Activated T-cell treated with anti-CD3 and anti-CD28 coated beads, Interleukin-2, amount 50 U/mL, for 72 hours (primary cell): Measurements from ENCODE around the gene MILR1. TPM values are rescaled to one million over a fixed set of nuclear protein-coding genes. Genes with fewer than 3 reads are reported as not detected.

ENCODE experiments used
- ATAC-seq, 2 donors: fragments of 150-1000 bp; cut with Tn5 transposase; replicated peaks in 1 of 2; 2 replicates each; pipeline ENCODE4 v1.10.0; 2021; ENCODE audit warnings: moderate library complexity in 2 of 2, mild to moderate bottlenecking in 1 of 2
- DNase-seq, 2 donors: peaks; one replicate each; pipeline ENCODE4 v3.0.0; 2021 to 2022; ENCODE audit warnings: mixed read lengths in 1 of 2
- H3K27ac Mint-ChIP-seq: one replicate; pipeline ENCODE4 v1.8.0; 2022; ENCODE audit warnings: mild to moderate bottlenecking, moderate library complexity, mixed read lengths
- H3K27me3 Mint-ChIP-seq: one replicate; pipeline ENCODE4 v1.8.0; 2022; ENCODE audit warnings: low read depth, mixed read lengths
- H3K36me3 Mint-ChIP-seq, 2 donors: one replicate each; pipeline ENCODE4 v1.8.0; 2022; ENCODE audit warnings: mixed read lengths in 2 of 2, mild to moderate bottlenecking in 1 of 2; ENCODE audit not compliant: insufficient read depth in 2 of 2
- H3K4me1 Mint-ChIP-seq: one replicate; pipeline ENCODE4 v1.8.0; 2022; ENCODE audit warnings: low read depth, mixed read lengths
- H3K4me3 Mint-ChIP-seq, 2 donors: one replicate each; pipeline ENCODE4 v1.8.0; 2022; ENCODE audit warnings: mild to moderate bottlenecking in 2 of 2, mixed read lengths in 2 of 2, moderate library complexity in 2 of 2
- H3K9me3 Mint-ChIP-seq, 2 donors: one replicate each; pipeline ENCODE4 v1.8.0; 2022; ENCODE audit warnings: mixed read lengths in 2 of 2
- total RNA-seq, 2 donors: library from RNA; stranded (reverse); gene quantifications; one replicate each; pipeline ENCODE4 v1.2.3, GENCODE V29; 2022

MILR1 gene
- total RNA-seq, 2 donors from 2014 or later: 0.58 TPM; not detected in 1

DNA sequence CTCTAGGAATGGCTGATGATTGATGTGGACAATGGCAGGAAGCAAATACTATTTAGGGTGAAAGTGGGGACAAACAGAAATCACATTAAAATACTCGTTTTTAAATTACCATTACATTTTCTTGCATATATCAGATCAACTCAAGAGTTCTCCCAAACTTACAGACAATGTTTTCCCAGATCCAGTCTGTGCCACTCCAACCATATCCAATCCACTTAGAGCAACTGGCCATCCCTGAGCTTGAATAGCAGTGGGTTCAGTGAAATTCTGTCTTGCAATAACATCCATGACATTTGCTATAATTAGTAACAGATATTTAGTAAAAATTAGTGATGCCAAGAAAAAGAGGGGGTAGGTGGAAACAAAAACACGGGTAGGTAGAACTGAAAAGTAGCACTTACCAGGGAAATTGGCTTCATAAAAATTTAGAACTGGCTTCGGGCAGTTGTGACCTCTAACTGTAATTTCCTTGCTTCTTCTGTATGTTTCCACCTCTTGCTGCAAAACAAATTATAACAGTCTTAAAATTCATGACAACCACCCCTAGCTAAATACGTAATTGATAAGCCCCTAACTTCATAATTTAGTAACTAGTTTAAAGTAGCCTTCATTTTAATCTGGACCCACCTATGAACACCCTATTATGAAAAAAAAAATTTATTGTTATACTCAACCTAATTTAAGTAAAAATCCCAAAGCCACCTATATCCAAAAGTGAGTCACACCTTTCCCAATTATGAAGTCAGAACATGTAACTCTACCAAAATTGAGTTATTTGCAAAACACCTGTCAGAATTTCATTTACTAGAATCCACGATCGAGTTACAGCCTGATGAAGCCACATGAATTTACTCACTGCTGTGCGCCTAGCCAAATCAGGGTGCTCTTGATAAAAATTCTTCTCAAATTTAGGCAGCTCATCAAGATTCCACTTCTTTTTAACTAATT lies 55.2 kb downstream of the MILR1 start:
- DNase-seq: peak in 1 of 2 donors; percentile 11
- Mint-ChIP-seq H3K36me3 (peaks cover 47 to 69% of the 10 kb centered on the region in 2 donors), H3K9me3 (no peaks in the 10 kb centered on the region), H3K27ac (peak overlapping the region; percentile 99), H3K4me1 (peaks cover 77% of the 10 kb centered on the region), H3K4me3 (peak overlapping the region; percentile 98 to 99), H3K27me3 (no peaks in the 10 kb centered on the region)
- ATAC-seq: no peak

- no peaks in the 10 kb centered on the region for H3K9me3 Mint-ChIP-seq
- H3K27me3 Mint-ChIP-seq: no peaks in the 10 kb centered on the region
- H3K4me1 Mint-ChIP-seq: peaks cover 72% of the 10 kb centered on the region
- peak; percentile 3 to 7 for ATAC-seq
- H3K27ac Mint-ChIP-seq: peak overlapping the region; percentile 99
- peak overlapping the region; percentile 98 to 99 for H3K4me3 Mint-ChIP-seq
- peaks cover 47 to 64% of the 10 kb centered on the region in 2 donors for H3K36me3 Mint-ChIP-seq
- no peak for DNase-seq
Observed at GRCh38 chr17:64504769-64505339, 55.9 kb downstream of the MILR1 start.

- Mint-ChIP-seq H3K36me3 (peaks cover 43 to 60% of the 10 kb centered on the region in 2 donors), H3K9me3 (no peaks in the 10 kb centered on the region), H3K27me3 (no peaks in the 10 kb centered on the region), H3K4me3 (peak overlapping the region; percentile 98 to 99), H3K4me1 (peaks cover 71% of the 10 kb centered on the region), H3K27ac (peak overlapping the region; percentile 99)
- peak; percentile 8 to 22 for ATAC-seq
- peak; percentile 83 to 90 for DNase-seq
Observed at GRCh38 chr17:64505340-64506200, 56.7 kb downstream of the MILR1 start.

DNA sequence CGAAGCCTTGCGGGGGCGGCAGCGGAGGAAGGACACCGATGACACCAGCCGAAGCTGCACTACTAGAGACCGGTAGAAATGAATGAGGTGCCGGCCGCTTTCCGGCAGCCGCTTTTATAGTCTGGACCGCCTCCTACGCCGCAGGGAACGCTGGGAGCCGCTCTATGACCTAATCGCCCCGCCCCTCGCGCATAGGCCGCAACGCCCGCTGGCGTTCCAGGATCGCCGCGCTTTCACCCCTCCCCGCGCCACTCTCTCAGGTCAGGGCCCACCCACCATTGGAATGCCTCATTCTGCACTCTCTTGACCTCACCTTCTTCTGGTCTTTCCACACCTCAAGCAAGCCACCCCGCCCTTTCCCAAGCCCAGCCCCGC lies 57.3 kb downstream of the MILR1 start, which contains the start of gene DDX5:
Gene DDX5 (minus strand): TSS at position 89 of the 375 bp plus-strand sequence. CDS start 170 bp downstream, outside the sequence.
- Mint-ChIP-seq H3K9me3 (no peaks in the 10 kb centered on the region), H3K27ac (peak within 1 kb of the TSS; percentile 99), H3K4me3 (peak within 1 kb of the TSS; percentile 98 to 99), H3K27me3 (no peaks in the 10 kb centered on the region), H3K4me1 (peaks cover 67% of the 10 kb centered on the region), H3K36me3 (peaks cover 42 to 57% of the 10 kb centered on the region in 2 donors)
- ATAC-seq (peak; percentile 70 to 77), DNase-seq (peak; percentile 98 to 99)

DNA sequence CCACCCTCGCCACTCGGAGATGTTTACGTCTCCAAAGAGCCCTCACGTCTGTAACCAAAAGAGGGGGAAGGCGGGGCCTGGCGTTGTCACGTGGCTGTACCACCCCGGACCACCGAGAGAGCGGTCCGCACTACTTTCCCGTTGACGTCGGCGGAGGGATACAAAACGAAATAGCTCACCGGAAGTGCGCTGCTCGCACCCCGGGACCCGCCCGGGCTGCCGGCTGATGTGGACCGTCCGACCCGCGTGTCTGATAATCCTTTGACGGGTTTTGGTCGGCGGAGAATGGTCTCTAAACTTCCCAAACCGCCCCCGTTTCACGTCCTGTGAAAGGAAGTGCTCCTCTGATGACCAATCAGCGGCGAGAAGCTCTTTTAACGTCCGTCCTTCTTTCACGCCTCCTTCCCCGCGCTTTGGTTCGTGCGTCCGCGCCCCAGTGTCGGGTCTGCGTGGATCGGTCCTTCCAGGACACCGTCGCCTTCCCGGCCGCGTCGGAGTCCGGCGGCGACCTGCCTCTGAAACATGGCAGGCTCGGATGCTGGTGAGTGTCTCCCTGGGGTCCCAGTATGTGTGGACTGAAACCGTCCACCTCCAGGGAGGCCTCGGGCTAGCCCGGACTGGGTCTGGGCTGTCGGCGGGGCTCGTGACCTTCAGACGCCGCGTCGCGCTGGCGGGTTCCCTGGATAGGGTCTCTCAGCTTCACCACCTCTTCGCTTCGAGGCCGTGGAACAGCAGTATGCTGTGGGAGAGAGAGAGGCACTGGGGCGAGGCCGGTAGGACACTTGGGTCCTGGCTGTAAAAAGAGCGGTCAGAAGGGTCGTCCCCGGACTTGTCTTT lies 57.9 kb downstream of the MILR1 start, which contains the start of gene CEP95:
Gene CEP95 (plus strand): TSS at position 402 of the 837 bp plus-strand sequence. CDS start 121 bp downstream, at position 523.
- Mint-ChIP-seq H3K27me3 (no peaks in the 10 kb centered on the region), H3K27ac (peak within 1 kb of the TSS; percentile 99), H3K4me1 (peaks cover 67% of the 10 kb centered on the region), H3K4me3 (peak within 1 kb of the TSS; percentile 98 to 99), H3K9me3 (no peaks in the 10 kb centered on the region), H3K36me3 (peaks cover 39 to 51% of the 10 kb centered on the region in 2 donors)
- peak; percentile 96 to 98 for DNase-seq
- peak; percentile 61 to 63 for ATAC-seq

GRCh38 chr17:64507413-64507782 lies 58.5 kb downstream of the MILR1 start:
- peak overlapping the region; percentile 98 to 99 for H3K4me3 Mint-ChIP-seq

DNA sequence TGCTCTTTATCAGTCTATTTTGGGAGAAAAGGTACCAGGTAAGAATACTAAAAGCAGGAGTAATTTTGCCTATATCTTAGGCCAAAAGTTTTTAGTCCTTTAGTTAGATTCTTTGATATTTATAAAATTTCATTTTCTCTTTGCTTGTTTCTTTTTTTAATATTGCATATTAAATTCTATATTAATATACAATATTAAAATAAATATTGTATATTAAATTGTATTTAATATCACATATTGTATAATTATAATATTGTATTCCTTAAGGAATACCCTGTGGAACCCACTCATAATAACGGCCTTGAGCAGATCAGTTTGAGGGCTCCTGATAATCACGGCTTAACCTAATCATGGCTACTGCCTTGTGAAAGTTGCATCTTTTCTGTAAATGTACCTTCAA lies 59.8 kb downstream of the MILR1 start:
- no peaks in the 10 kb centered on the region for H3K27me3 Mint-ChIP-seq
- peak overlapping the region; percentile 98 to 99 for H3K4me3 Mint-ChIP-seq
- ATAC-seq (no peak), DNase-seq (no peak)
- no peak overlapping the region for H3K27ac Mint-ChIP-seq
- H3K9me3 Mint-ChIP-seq: no peaks in the 10 kb centered on the region
- H3K4me1 Mint-ChIP-seq: peaks cover 57% of the 10 kb centered on the region
- peaks cover 28 to 37% of the 10 kb centered on the region in 2 donors for H3K36me3 Mint-ChIP-seq

More at GRCh38 chr17:64507413-64507782, 58.5 kb downstream of the MILR1 start:
- peak overlapping the region; percentile 99 for H3K27ac Mint-ChIP-seq
- ATAC-seq (peak; percentile 10 to 18), DNase-seq (peak in 1 of 2 donors; percentile 38)
- no peaks in the 10 kb centered on the region for H3K27me3 Mint-ChIP-seq
- H3K4me1 Mint-ChIP-seq: peaks cover 65% of the 10 kb centered on the region
- peaks cover 37 to 47% of the 10 kb centered on the region in 2 donors for H3K36me3 Mint-ChIP-seq
- H3K9me3 Mint-ChIP-seq: no peaks in the 10 kb centered on the region

DNA sequence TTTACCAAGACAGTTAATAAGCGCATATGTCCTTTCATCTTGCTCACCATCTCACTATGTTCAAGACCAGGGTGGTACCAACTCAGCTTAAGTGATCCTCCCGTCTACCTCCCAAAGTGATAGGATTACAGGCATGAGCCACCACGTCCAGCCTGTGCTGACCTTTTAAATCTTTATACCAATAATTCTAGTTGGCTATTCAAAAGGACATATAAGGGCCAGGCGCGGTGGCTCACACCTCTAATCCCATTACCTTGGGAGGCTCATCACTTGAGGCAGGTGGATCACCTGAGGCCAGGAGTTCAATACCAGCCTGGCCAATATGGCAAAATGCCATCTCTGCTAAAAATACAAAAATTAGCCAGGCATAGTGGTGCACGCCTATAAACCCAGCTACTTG lies 60.3 kb downstream of the MILR1 start:
- Mint-ChIP-seq H3K4me1 (peaks cover 54% of the 10 kb centered on the region), H3K27ac (no peak overlapping the region)

DNA sequence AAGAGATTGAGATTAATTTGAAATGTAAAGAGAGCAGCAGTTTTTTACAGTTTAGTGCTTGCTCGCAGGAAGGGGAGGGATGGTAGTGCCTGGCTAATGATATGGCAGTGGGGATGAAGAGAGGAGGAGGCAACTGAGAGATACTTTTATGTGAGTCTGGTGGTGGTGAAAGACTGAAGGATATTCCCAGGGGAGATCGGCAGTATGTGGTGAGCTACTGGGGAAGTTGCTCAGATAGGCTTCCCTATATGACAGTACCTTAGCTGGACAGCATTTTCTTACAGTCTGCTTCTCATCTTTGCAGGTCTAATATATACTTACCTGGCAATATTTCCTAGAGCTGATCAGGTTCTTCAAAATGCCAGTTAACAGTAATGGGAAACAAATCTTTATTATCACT lies 66.5 kb downstream of the MILR1 start:
- no peaks in the 10 kb centered on the region for H3K27me3 Mint-ChIP-seq
- peaks cover 6 to 31% of the 10 kb centered on the region in 2 donors for H3K36me3 Mint-ChIP-seq
- peak overlapping the region; percentile 9 for H3K27ac Mint-ChIP-seq
- no peaks in the 10 kb centered on the region for H3K9me3 Mint-ChIP-seq
- ATAC-seq (no peak), DNase-seq (no peak)
- H3K4me3 Mint-ChIP-seq: no peak overlapping the region
- H3K4me1 Mint-ChIP-seq: peaks cover 27% of the 10 kb centered on the region

More for the DNA sequence above, 60.3 kb downstream of the MILR1 start:
- Mint-ChIP-seq H3K27me3 (no peaks in the 10 kb centered on the region), H3K4me3 (peak overlapping the region; percentile 39 to 68), H3K9me3 (no peaks in the 10 kb centered on the region), H3K36me3 (peaks cover 26 to 35% of the 10 kb centered on the region in 2 donors)
- no peak for ATAC-seq
- DNase-seq: no peak

- no peaks in the 10 kb centered on the region for H3K9me3 Mint-ChIP-seq
- peaks cover 23% of the 10 kb centered on the region for H3K4me1 Mint-ChIP-seq
- H3K27me3 Mint-ChIP-seq: no peaks in the 10 kb centered on the region
- H3K27ac Mint-ChIP-seq: no peak overlapping the region
- no peak overlapping the region for H3K4me3 Mint-ChIP-seq
- DNase-seq (no peak), ATAC-seq (no peak)
- H3K36me3 Mint-ChIP-seq: peaks cover 6 to 29% of the 10 kb centered on the region in 2 donors
Observed at GRCh38 chr17:64515829-64516228, 66.9 kb downstream of the MILR1 start.
